ENCODE measurements around the gene MFN2.

DNA sequence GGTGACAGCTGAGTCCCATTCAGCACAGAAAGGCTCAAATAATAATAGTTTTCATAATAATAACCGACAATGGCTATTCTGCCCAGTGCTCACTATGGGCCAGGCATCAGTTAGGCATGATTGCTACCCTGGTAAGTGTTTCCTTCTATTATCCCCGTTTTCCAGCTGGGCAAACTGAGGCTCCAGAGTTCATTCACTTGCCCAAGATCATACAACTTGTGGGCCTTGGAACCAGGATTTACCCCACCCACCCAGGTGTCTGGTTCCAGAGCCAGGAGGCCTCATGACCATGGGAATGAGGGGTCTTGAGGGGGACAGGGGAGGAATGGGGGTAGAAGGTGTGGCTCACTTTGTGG, 45.2 kb upstream of the MFN2 start:
- TF ChIP-seq POLR2A (IDR thresholded peaks at IDR 0.05): no peak
- TF ChIP-seq, protein P1, sequence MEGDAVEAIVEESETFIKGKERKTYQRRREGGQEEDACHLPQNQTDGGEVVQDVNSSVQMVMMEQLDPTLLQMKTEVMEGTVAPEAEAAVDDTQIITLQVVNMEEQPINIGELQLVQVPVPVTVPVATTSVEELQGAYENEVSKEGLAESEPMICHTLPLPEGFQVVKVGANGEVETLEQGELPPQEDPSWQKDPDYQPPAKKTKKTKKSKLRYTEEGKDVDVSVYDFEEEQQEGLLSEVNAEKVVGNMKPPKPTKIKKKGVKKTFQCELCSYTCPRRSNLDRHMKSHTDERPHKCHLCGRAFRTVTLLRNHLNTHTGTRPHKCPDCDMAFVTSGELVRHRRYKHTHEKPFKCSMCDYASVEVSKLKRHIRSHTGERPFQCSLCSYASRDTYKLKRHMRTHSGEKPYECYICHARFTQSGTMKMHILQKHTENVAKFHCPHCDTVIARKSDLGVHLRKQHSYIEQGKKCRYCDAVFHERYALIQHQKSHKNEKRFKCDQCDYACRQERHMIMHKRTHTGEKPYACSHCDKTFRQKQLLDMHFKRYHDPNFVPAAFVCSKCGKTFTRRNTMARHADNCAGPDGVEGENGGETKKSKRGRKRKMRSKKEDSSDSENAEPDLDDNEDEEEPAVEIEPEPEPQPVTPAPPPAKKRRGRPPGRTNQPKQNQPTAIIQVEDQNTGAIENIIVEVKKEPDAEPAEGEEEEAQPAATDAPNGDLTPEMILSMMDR (IDR thresholded peaks at IDR 0.05): no peak

Data from testis (tissue), 2 donors.